Globus pallidus (tissue), 1 donor: ENCODE data around the gene SP3.

Source experiments
- DNase-seq: peaks from one replicate; pipeline ENCODE4 v3.0.0-alpha.2; 2015; ENCODE audit warnings: low spot score

The SP3 gene

GRCh38 chr2:173966274-173967098 is 1.3 kb upstream of the SP3 start:
- DNase-seq = no peak

DNA sequence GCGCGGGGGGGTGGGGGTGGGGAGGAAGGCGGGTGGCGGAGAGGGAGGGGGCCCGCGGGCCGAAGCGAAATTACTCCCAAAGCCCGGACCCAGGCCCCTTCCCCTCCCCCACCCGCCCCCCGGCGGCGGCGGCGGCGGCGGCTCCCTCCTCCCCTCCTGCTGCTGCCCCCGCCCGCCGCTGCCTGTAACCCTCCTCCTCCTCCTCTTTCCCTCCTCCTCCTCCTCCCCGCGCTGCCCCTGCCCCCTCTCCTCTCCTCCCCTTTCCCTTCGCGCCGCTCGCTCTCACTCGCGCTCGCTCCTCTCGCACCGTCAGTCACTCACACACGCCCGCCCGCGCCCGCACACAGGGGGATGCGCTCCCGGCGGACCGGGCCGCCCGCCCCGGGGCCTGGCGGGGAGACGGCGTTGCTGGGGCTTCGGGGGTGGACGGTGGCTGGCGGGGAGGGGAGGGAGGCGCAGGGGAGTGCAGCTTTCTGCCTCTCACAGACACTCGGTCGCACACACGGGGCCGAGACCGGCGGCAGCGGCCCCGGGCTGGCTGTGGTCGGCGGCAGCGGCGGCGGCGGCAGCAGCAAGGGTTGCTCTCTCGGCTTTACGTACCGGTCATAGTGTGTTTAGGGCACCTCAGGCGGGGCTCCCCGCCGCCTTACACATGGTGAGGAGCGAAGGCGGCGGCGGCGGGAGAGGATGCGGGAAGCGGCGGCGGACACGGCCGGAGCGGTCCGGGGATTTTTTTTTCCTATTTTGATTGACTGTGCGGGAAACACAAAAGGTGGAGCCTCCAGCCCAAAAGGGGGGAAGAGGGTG is 405 bp downstream of the SP3 start:
- peak; percentile 90 for DNase-seq

DNA sequence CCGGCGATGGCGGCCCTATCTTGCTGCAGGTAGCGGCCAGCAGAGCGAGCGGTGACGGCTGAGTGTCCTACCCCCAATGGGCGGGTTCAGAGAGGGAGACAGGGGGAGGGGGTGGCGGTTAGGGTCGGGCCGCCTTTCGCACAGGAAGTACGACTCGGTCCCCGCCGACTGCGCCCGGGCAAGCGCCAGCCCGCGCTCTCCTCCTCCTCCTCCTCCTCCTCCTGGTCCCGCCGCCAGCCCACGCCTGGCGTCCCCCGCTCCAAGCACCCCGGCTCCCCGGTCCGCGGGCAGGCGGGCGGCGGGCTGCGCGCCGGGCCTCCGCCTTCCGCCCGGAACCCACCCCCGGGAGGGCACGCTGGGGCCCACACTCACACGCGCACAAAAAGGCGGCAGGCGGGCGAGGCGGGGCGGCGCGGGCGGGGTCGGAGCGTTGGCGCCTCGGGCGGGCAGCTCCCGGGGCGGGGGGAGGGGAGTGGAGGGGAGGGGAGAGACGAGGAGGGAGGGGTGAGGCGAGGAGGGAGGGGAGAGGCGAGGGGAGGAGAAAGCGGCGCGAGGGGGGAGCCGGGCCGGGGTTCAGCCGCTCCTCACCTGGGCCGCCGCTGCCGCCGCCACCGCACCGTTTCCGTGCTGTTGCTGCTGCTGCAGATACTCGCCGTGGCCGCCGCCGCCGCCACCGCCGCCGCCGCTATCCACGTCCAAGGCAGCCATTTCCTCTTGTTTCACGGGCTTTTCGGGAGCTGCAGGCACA is 1.2 kb downstream of the SP3 start:
- DNase-seq = peak; percentile 93

GRCh38 chr2:173963323-173963816 is 1.8 kb downstream of the SP3 start:
- DNase-seq = peak; percentile 53

- DNase-seq = no peak
These were observed 2.5 kb downstream of the SP3 start for GRCh38 chr2:173962583-173963110.

- no peak for DNase-seq
These were observed 3.1 kb downstream of the SP3 start for GRCh38 chr2:173962031-173962430.

- DNase-seq = no peak
These were observed 3.8 kb downstream of the SP3 start for GRCh38 chr2:173961346-173961705.

- no peak for DNase-seq
These were observed 5.3 kb downstream of the SP3 start for GRCh38 chr2:173959909-173960308.

DNA sequence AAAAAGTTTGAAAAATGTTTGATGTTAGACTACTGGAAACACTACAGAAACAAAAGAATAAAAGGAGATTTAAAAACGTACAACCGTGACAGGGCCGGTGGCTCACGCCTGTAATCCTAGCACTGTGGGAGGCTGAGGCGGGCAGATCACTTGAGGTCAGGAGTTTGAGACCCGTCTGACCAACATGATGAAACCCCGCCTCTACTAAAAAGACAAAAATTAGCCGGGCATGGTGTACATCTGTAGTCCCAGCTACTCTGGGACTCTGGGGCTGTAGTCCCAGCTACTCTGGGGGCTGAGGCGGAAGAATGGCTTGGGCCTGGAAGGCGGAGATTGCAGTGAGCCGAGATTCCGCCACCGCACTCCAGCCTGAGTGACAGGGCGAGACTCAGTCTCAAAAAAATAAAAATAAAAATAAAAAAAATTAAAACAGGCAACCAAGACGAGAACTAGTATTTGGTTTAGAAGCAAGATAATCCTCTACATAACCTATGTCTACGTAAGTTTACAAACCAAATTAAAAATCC is 5.8 kb downstream of the SP3 start:
- DNase-seq = no peak

GRCh38 chr2:173958198-173958846 is 6.9 kb downstream of the SP3 start:
- DNase-seq = no peak

- no peak for DNase-seq
These were observed 7.7 kb downstream of the SP3 start for GRCh38 chr2:173957517-173957916.

GRCh38 chr2:173956454-173956853 is 8.7 kb downstream of the SP3 start:
- no peak for DNase-seq

DNA sequence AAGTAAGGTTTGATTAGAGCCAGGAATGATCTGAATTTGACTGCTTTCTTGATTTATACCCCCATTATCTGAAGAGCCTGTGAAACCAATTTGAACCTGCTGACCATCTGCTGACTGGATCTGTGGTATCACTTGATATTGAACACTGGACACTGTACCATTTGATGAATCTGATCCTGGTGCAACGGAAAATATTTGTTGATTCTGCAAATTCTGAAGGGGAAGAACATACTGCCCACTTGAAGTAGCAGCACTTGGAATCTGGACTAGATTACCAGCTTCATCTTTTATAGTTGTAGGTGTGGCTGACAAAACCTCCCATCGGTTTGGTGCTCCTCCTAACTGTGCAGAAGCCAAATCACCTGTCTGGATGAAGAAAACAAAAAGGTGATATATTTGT is 9.3 kb downstream of the SP3 start:
- DNase-seq = no peak

- DNase-seq = no peak
These were observed 10.2 kb downstream of the SP3 start for GRCh38 chr2:173955004-173955403.

DNA sequence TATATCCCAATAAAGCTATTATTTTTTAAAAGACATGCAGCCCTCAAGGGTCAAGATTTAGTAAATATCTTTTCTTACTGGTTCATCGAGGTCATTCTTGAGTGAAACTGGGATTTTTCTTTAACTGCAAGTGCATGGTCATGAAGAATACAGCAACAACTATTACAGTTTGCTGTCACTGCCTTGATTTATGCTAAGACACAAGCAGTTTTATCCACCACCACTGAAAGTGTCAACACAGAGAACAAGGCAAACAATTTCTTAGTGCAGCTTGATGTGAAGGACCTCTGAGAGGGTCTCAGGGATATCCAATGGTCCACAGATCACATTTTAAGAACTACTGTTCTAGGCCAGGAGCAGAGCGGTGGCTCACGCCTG is 12.1 kb downstream of the SP3 start:
- DNase-seq = no peak

GRCh38 chr2:173952267-173953046 is 12.7 kb downstream of the SP3 start:
- DNase-seq = no peak

GRCh38 chr2:173948842-173949241 is 16.3 kb downstream of the SP3 start:
- DNase-seq = no peak

- DNase-seq = no peak
These were observed 17.0 kb downstream of the SP3 start for GRCh38 chr2:173948198-173948597.

- no peak for DNase-seq
These were observed 18.0 kb downstream of the SP3 start for GRCh38 chr2:173947131-173947530.

- no peak for DNase-seq
These were observed 21.4 kb downstream of the SP3 start for GRCh38 chr2:173943738-173944137.
